ENCODE results near the gene SLC2A11. TPM values are rescaled to one million over a fixed set of nuclear protein-coding genes. Genes with fewer than 3 reads are reported as not detected.

The SLC2A11 gene
- not detected in 2 replicates for total RNA-seq (2014; rRNA removed; shearing (Covaris generic))

GRCh38 chr22:23857606-23858483 is at the start of gene SLC2A11:
Gene SLC2A11, plus strand, starts transcription at chr22:23857875. Its CDS starts 125 bp downstream, at chr22:23858000.
- DNase-seq (ENCODE audit: low spot score) = peak; percentile 95
- in situ Hi-C loops (cut with HindIII; ENCODE audit: low sequenced_read_pairs) = no loop called here

DNA sequence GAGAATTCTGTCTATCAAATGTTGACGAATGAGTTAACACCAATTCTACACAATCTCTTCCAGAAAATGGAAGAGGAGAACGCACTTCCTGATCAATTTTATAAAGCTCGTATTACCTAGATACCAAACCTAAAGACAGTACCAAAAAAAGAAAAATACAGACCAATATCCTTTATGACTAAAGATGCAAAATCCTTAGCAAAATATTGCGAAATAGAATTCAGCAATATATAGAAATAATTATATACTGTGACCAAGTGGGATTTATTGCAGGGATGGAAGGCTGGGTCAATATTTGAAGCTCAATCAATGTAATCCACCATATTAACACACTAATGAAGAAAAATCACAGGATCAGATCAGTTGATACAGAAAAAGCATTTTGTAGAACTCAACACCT is 45.3 kb upstream of the SLC2A11 start:
- DNase-seq (ENCODE audit: low spot score) = no peak
- in situ Hi-C loops (cut with HindIII; ENCODE audit: low sequenced_read_pairs) = no loop called here

DNA sequence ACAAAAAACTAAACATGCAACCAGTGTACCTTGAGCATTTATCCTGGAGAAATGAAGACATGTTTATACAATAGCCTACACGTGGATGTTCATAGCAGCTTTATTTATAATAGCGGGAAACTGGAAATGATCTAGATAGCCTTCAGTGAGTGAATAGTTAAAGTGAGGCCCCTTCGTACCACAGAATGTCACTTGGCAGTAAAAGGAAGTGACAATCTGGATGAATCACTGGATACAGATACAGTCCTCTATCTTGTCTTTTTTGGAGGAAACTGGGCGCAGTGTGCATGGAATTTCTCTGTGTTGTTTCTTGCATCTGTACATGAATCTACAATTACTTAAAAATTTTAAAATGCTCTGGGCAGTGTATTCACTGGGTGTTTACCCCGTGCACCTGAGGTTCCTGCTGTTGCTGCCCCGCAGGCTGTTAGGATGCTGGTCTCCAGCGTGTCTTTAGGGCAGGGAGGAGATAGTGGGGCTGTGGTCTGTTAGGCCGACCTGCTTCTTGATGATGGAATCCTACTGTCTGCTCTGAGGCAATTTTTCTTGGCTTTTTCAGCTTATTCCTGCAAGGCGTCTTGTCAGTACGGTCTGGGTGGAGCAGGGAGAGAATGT is 42.0 kb upstream of the SLC2A11 start:
- DNase-seq (ENCODE audit: low spot score) = no peak
- in situ Hi-C loops (cut with HindIII; ENCODE audit: low sequenced_read_pairs) = no loop called here

- peak; percentile 99 for DNase-seq (ENCODE audit: low spot score)
- in situ Hi-C loops (cut with HindIII; ENCODE audit: low sequenced_read_pairs) = no loop called here
Measured at GRCh38 chr22:23816156-23816976, 41.3 kb upstream of the SLC2A11 start.

DNA sequence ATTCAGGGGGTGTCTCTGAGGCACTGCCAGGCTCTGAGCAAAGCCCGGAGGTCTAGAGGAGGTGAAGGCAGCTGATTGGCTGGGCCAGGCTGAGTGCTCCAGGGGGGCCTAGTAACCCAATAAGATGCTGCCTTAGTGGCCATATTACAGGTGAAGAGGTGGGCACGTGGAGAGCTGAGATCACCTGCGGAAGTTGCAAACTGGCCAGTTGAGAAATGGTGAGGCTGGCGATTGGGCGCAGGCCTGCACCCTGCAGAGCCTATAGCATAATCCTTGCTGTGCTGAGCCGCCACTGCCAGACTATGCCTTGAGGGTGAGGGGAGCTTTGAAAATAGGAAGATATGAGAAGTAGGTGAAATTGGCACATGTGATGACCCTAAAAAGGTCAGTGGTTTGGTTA is 40.5 kb upstream of the SLC2A11 start:
- no peak for DNase-seq (ENCODE audit: low spot score)
- in situ Hi-C loops (cut with HindIII; ENCODE audit: low sequenced_read_pairs) = no loop called here

GRCh38 chr22:23818541-23818940 is 39.1 kb upstream of the SLC2A11 start:
- in situ Hi-C loops (cut with HindIII; ENCODE audit: low sequenced_read_pairs) = no loop called here
- DNase-seq (ENCODE audit: low spot score) = no peak

- in situ Hi-C loops (cut with HindIII; ENCODE audit: low sequenced_read_pairs) = no loop called here
- no peak for DNase-seq (ENCODE audit: low spot score)
Measured at GRCh38 chr22:23820748-23821211, 36.9 kb upstream of the SLC2A11 start.

DNA sequence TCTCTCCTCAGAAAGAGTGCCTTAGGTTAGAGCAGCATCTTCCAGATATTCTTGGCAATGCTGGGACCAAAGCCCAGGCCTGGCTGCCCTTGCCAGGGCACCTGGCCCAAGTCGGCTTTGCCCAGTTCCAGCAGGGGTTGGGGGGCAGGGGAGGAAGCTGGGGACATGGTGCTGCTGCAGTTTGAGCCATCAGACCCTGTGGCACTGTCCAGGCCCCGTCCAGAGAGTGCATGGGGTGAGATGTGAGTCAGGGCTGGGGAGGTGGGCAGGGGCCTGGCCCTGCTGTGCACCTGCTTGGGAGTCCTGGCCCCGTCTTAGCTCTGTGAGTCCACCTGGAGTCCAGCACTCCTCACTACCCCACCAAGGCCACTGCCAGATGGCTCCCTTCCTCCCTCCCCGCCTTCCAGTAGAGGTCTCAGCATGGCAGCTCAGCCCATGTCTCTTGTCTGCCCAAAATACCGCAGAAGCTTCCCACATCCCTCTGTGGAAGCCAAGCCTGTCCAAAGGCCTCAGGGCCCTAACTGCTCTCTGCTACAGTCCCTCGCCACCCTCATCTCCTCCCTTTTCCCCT is 35.5 kb upstream of the SLC2A11 start:
- in situ Hi-C loops (cut with HindIII; ENCODE audit: low sequenced_read_pairs) = no loop called here
- peak; percentile 98 for DNase-seq (ENCODE audit: low spot score)

DNA sequence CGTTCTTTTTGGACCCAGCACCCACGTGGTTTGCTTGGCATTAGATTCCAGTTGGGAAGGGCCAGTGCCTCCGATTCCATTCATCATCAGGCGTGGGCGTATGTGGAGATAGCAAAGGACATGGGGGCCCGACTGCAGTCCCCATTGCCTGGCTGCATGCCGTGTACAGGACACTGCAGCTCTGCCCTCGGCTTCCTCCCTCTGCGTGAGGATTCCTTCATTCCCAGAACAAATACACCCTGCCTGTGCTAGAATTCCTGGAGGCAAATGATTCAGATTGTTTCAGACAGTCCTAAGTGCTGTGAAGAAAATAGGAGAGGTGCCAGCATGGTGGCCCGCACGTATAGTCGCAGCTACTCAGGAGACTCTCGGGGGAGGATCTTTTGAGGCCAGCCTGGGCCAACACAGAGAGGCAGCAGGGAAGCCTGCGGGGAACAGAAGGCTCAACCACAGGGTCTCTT is 34.3 kb upstream of the SLC2A11 start:
- in situ Hi-C loops (cut with HindIII; ENCODE audit: low sequenced_read_pairs) = no loop called here
- DNase-seq (ENCODE audit: low spot score) = peak; percentile 85

DNA sequence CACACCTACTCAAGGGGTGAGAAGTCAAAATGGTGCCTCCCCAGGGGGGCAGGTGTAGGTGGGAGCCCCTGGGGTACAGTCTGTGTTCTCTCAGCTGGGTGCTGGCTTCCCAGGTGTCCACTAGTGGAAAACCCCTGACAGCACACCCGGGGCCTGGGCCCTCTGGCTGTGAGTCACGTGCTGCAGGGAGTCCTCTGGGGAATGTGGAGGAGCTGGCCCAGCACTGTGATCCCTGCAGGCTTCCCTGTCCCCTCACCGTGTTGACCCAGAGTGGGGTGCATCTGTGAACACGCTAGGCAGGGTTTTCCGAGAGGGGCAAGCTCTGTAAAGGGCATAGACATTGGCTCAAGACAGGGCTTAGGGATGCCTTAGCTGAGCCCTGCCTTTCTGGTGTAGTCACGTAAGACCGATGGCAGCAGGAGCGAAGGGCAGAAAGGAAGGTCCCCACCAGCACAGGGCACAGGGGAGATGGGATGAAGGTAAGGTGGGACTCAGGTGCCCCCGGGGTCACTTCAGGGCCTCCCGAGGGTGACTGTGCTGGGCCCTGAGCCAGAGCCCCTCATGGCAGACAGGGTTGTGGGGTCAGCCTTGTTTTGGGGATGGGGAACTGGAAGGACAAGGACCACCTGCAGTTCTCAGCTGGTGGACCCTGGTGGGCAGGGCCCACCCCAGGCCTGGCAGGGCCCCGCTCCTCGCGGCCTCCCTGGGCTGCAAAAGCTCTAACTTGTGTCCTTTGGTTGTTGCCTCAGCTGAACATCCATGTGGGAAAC is 33.0 kb upstream of the SLC2A11 start:
- in situ Hi-C loops (cut with HindIII; ENCODE audit: low sequenced_read_pairs) = no loop called here
- no peak for DNase-seq (ENCODE audit: low spot score)

DNA sequence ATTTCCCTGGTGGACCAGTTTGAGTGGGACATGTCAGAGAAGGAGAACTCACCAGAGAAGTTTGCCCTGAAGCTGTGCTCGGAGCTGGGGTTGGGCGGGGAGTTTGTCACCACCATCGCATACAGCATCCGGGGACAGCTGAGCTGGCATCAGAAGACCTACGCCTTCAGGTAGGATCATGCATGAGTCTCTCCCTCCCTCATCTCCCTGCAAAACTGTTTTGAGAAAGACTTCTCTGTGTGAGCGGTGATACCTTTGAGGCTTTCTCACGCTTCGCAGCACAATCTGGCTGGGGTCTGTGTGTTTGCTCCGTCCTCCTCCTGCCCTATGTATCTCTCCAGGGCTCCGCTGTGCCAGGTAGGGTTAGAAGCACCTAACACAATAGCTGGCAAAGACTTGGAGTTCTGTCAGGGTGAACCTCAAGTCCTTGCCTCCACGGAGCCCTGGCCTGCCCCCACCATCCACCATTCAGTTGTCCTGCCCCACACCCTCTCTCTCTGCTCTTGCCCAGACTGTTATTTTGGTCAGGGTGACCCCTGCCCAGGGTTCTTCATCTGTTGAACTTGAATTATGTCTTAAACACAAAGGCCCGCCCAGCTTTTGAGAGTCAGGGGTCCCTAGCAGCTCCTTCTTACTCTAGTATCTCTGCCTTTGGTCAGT is 32.3 kb upstream of the SLC2A11 start:
- in situ Hi-C loops (cut with HindIII; ENCODE audit: low sequenced_read_pairs) = no loop called here
- no peak for DNase-seq (ENCODE audit: low spot score)

- DNase-seq (ENCODE audit: low spot score) = no peak
- in situ Hi-C loops (cut with HindIII; ENCODE audit: low sequenced_read_pairs) = no loop called here
Measured at GRCh38 chr22:23826510-23827350, 30.9 kb upstream of the SLC2A11 start.

GRCh38 chr22:23827351-23827995 is 30.2 kb upstream of the SLC2A11 start:
- DNase-seq (ENCODE audit: low spot score) = no peak
- in situ Hi-C loops (cut with HindIII; ENCODE audit: low sequenced_read_pairs) = no loop called here

GRCh38 chr22:23828800-23829680 is 28.6 kb upstream of the SLC2A11 start:
- peak; percentile 86 for DNase-seq (ENCODE audit: low spot score)
- in situ Hi-C loops (cut with HindIII; ENCODE audit: low sequenced_read_pairs) = no loop called here

DNA sequence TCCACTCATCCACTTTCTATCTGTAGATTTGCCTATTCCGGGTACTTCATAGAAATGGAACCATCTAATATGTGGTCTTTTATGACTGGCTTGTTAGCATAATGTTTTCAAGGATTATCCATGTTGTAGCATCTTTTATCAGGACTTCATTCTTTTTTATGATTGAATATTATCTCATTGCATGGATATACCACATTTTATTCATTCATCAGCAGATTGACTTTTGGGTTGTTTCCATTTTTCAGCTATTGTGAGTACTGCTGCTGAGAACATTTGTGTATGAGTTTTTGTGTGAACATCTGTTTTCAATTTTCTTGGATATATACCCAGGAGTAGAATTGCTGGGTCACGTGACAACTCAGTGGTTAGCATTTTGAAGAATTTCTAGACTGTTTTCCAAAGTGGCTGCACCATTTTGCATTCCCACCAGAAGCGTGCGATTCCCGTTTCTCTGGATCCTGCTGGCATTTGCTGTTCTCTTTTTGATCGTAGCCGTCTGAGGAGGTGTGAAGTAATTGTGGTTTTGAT is 27.8 kb upstream of the SLC2A11 start:
- no peak for DNase-seq (ENCODE audit: low spot score)
- in situ Hi-C loops (cut with HindIII; ENCODE audit: low sequenced_read_pairs) = no loop called here

DNA sequence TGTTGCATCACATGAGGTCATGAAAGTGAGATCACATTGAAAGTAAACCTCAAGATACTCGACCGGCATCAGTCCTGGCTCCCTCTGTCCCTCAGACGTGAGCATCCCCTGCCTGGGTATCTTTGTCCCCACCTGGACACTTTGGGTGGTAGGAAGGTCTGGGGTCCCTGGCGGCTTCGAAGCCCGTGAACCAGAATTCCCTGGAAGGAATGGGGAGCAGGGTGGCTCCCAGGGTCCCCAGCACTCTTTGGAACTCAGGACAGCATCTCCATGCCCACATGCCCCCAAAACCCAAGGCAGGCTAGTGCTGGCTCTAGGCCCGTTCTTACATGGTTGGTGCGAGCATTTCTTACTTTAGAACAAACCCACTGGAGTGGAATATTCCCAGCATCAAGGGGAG is 26.4 kb upstream of the SLC2A11 start:
- DNase-seq (ENCODE audit: low spot score) = no peak
- in situ Hi-C loops (cut with HindIII; ENCODE audit: low sequenced_read_pairs) = no loop called here
